Psoas muscle (tissue), 8 donors: ENCODE measurements around the gene PPP2R1B. TPM values are rescaled to one million over a fixed set of nuclear protein-coding genes. Genes with fewer than 3 reads are reported as not detected.

Experiments used
- ATAC-seq, 4 donors: fragments of 200-7000 bp; cut with Tn5 transposase; one replicate each; pipeline ENCODE4 v1.9.1; 2020; ENCODE audit warnings: moderate library complexity in 3 of 4, mild to moderate bottlenecking in 2 of 4
- DNase-seq, 2 donors: peaks; one replicate each; pipeline ENCODE4 v3.0.0-alpha.2; 2020
- H3K27ac ChIP-seq: fragments of 200-600 bp; one replicate; pipeline ENCODE4 v1.8.0; 2022
- H3K27me3 ChIP-seq, 3 donors: fragments of 200-600 bp in 1 of 3; one replicate each; pipeline versions ENCODE4 v1.6.1 to v1.8.0; 2013 to 2022; ENCODE audit warnings: low read length in 2 of 3, mild to moderate bottlenecking in 2 of 3, moderate library complexity in 1 of 3; ENCODE audit not compliant: insufficient read depth in 3 of 3
- H3K36me3 ChIP-seq, 2 donors: fragments of 200-600 bp in 1 of 2; one replicate each; pipeline versions ENCODE4 v1.6.1 to v1.8.0; 2013 to 2022; ENCODE audit warnings: low read depth in 1 of 2, mild to moderate bottlenecking in 1 of 2, moderate library complexity in 1 of 2; ENCODE audit not compliant: insufficient read depth in 1 of 2
- H3K4me1 ChIP-seq: fragments of 200-600 bp; one replicate; pipeline ENCODE4 v1.8.0; 2022
- H3K4me3 ChIP-seq: fragments of 200-600 bp; one replicate; pipeline ENCODE4 v1.8.0; 2022; ENCODE audit warnings: mild to moderate bottlenecking
- H3K9me3 ChIP-seq: fragments of 200-600 bp; one replicate; pipeline ENCODE4 v1.8.0; 2022
- WGBS, 3 donors: extraction: QIAGEN DNeasy Blood & Tissue Kit; methylation state at CpG; one replicate each; pipeline versions ENCODE4 v1.1.6 to v1.1.7; 2013; 5-methylcytosine and 5-hydroxymethylcytosine counted together
- intact Hi-C, 2 donors: fragments of 100-400 bp; cut with DNase I; formaldehyde crosslinking; loops; one replicate each; pipeline versions ENCODE4 v1.11.0 to v1.14.2; 2022
- polyA plus RNA-seq, 3 donors: library from polyadenylated mRNA; stranded (reverse); fragments of 200-250 nt; gene quantifications; one replicate each; pipeline ENCODE4 v1.2.3, GENCODE V29; 2013
- total RNA-seq, 4 donors: library from RNA; stranded (reverse); fragmentation: NEBNext Ultra II Directional in 2 of 4; extraction: Animal tissue kit (Norgen Biotek cat#: 25700) in 2 of 4; gene quantifications; one replicate each; pipeline versions ENCODE4 v1.2.1 to v1.2.4, GENCODE V29; 2021 to 2023
- TF ChIP-seq, protein P1 (sequence below): fragments of 200-600 bp; IDR thresholded peaks from one replicate; pipeline ENCODE4 v1.8.0; 2022; ENCODE audit warnings: antibody characterized with exemption
- donor health status: healthy with polysubstance abuse.
- donor health status: DM: no; HTN: no; CAD: no; lungs with moderate emphysema.
- donor health status: Bipolar disorder and iron deficiency.
- donor health status: healthy.
- donor health status: DM: yes; HTN: yes; CAD: no.
- donor health status: DM: no; HTN: no; CAD: no.
- donor health status: DM: no; HTN: no; CAD: no.
- donor health status: DM: yes; HTN: yes; CAD: no.

The PPP2R1B gene
- total and polyA plus RNA-seq, 7 donors = 6.6 to 18.8 (median 10.7) TPM

DNA sequence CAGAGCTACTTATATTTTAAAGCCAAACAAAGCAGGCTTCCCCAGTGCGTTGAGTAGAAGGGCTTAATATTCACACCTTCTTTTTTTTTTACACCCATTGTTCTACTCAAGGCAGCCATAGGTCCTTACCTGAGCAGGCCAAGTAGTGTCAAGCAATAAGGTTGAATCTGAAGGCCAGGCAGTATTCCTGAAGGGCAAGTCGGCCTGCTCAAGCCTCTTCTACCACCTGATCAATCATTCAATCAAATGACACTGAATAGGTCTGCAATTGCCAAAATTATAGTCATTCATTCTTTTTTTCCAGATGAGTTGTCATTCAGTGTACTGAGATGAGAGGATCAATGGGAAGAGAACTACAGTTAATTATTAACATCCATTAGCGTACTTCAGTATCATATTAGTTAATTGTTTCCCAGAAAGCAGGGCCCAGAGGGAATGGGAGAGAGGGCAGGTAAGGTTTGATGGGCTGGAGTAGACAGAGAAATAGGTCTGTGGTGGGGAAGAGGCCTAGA, 11.9 kb upstream of the PPP2R1B start:
- Histone ChIP-seq H3K9me3 (no peaks in the 10 kb centered on the region), H3K27me3 (no peaks in the 10 kb centered on the region), H3K4me1 (no peaks in the 10 kb centered on the region), H3K36me3 (peaks cover 0 to 10% of the 10 kb centered on the region in 2 donors), H3K27ac (no peak overlapping the region), H3K4me3 (no peak overlapping the region)
- intact Hi-C loops = loop anchor here (5.0 kb wide), 3 partner anchors 64 to 211 kb away; no protein-coding TSS in a partner anchor
- TF ChIP-seq, protein P1, sequence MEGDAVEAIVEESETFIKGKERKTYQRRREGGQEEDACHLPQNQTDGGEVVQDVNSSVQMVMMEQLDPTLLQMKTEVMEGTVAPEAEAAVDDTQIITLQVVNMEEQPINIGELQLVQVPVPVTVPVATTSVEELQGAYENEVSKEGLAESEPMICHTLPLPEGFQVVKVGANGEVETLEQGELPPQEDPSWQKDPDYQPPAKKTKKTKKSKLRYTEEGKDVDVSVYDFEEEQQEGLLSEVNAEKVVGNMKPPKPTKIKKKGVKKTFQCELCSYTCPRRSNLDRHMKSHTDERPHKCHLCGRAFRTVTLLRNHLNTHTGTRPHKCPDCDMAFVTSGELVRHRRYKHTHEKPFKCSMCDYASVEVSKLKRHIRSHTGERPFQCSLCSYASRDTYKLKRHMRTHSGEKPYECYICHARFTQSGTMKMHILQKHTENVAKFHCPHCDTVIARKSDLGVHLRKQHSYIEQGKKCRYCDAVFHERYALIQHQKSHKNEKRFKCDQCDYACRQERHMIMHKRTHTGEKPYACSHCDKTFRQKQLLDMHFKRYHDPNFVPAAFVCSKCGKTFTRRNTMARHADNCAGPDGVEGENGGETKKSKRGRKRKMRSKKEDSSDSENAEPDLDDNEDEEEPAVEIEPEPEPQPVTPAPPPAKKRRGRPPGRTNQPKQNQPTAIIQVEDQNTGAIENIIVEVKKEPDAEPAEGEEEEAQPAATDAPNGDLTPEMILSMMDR = no peak
- 84 to 92% (median 85%) methylated on average over 3 of the region's 3 CpGs for WGBS, 3 donors
- ATAC-seq (no peak), DNase-seq (no peak)

DNA sequence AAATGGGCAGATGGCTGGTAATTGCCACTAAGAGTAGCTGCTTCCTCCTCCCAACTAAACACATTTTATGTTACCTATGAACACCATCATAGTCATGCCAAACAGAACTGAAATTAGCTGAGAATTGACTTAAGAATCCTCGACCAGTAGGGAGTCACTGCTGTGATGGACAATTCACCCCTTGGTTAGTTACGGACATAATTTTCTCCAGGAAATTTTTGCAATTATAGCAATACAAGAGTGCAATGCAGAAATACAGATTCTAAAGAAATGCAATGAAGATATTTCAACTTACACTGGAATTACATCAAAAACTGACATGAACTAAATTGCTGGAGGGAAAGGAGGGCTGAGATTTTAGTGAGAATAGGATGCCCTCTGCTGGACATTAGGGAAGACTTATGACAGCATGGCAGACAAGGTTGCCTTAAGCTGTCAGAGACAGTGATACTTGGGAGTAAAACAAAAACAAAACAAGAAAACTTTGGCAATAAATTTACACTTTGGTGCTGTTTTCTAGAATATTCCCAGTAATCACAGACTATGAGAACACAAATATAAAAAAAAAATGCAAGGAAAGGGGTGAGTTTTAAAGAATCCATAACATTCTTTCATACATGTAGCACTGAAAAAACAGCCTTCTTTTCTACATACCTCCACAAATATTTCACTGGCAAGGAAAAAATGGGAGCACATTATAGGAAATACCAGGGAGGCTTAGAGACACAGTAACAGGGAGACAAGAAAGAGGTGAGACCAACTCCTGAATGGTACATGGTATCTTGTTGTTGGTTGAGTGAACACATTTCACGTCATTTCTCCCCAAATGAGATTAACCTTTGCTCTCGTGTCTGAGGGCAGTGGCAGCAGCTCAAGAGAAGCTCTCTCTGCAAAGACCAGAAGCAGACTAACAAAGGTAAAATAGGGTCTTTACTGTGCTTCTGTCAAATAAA, 11.2 kb upstream of the PPP2R1B start:
- Histone ChIP-seq H3K27me3 (no peaks in the 10 kb centered on the region), H3K9me3 (no peaks in the 10 kb centered on the region), H3K27ac (no peak overlapping the region), H3K36me3 (peaks cover 0 to 5% of the 10 kb centered on the region in 2 donors), H3K4me3 (no peak overlapping the region), H3K4me1 (no peaks in the 10 kb centered on the region)
- WGBS, 3 donors = 70 to 81% (median 72%) methylated on average over 4 of the region's 4 CpGs
- intact Hi-C loops = loop anchor here (1.0 to 5.0 kb wide), 5 partner anchors 65 to 210 kb away; partner anchors contain the start of gene SIK2 (in 1 of the 2)
- ATAC-seq = peak; percentile 85 to 93 (median 88)
- TF ChIP-seq, protein P1 = peak; percentile 80
- DNase-seq = no peak

DNA sequence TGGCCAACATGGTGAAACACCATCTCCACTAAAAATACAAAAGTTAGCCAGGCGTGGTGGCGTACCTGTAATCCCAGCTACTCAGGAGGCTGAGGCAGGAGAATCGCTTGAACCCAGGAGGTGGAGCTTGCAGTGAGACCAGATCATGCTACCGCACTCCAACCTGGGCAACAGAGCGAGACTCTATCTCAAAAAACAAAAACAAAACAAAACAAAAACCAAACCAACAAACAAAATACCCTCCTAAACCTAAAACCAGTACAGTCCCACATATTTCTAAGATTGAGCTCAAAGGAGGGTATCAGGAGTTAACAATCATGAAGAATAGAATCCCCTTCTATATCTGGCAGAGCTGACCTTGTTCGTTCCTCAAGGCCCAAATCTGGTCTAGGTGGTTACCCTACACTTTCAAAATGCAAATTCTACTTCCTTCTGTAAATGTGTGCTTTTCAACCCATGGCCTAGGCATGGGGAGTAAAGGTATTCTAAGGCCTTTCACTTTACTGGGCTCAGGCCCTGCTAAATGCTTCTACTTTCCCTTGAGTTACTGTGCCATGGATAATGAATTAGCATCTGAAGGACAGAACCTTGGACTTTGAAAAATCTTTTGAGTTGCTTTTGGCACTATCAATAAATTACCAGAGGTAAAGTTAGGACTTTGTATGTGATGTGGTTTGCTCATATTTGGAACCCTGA, 10.4 kb upstream of the PPP2R1B start:
- Histone ChIP-seq H3K9me3 (no peaks in the 10 kb centered on the region), H3K27ac (no peak overlapping the region), H3K27me3 (no peaks in the 10 kb centered on the region), H3K4me1 (no peaks in the 10 kb centered on the region), H3K4me3 (no peak overlapping the region), H3K36me3 (no peaks in the 10 kb centered on the region)
- WGBS, 3 donors = 90 to 92% (median 91%) methylated on average over 6 of the region's 6 CpGs
- ATAC-seq = no peak
- no peak for DNase-seq
- TF ChIP-seq, protein P1 = no peak
- intact Hi-C loops = loop anchor here (1.0 to 5.0 kb wide), 5 partner anchors 66 to 209 kb away; partner anchors contain the start of gene SIK2 (in 1 of the 2)

DNA sequence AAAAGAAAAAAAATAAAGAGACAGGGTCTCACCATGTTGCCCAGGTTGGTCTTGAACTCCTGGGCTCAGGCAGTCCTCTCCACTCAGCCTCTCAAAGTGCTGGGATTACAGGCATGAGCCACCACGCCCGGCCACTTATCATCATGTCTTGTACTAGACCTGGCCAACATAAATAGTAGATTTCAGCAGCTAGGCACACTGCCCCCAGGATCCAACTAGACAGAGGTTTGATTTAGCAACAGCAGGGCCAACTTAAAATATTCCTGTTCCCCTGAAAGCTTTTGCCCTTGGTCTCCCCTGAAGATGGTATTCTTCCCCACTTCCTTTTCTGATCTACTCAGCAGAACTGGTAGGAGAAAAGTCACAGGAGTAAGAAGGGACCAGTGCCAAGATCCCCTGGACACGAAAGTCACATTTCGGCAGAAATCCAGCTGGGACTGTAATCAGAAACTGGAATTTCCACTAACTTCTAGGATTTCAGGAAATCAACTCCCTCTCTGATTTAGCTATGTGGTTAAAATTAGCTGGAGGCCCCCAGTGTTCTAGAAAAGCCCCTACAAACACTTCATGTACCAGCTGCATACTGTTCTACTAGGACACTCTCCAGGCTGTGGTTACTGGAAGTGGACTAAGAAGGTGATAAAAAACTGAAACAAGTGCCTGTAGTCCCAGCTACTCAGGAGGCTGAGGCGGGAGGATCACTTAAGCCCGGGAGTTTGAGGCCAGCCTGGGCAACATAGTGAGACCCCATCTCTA, 8.9 kb upstream of the PPP2R1B start:
- ATAC-seq = peak in 1 of 4 donors; percentile 28
- intact Hi-C loops = loop anchor here (5.0 kb wide), 3 partner anchors 67 to 208 kb away; no protein-coding TSS in a partner anchor
- H3K27ac ChIP-seq = peak overlapping the region; percentile 7
- DNase-seq = peak in 1 of 2 donors; percentile 31
- no peaks in the 10 kb centered on the region for H3K9me3 ChIP-seq
- no peaks in the 10 kb centered on the region for H3K27me3 ChIP-seq
- H3K4me1 ChIP-seq = no peaks in the 10 kb centered on the region
- WGBS, 3 donors = 41 to 55% (median 45%) methylated on average over 6 of the region's 6 CpGs
- H3K4me3 ChIP-seq = no peak overlapping the region
- no peaks in the 10 kb centered on the region for H3K36me3 ChIP-seq
- TF ChIP-seq, protein P1 = no peak
